Neural cell (in vitro differentiated cells): ENCODE data around the gene LAGE3.

Source experiments
- POLR2AphosphoS5 ChIP-seq: IDR thresholded peaks from 2 replicates; pipeline ENCODE4 v1.6.1; 2012
- TAF1 ChIP-seq: IDR thresholded peaks from 2 replicates; pipeline ENCODE4 v1.6.1; 2012; ENCODE audit warnings: low read depth
- TF ChIP-seq, protein P1 (sequence below): fragments of 450-650 bp; IDR thresholded peaks from 2 replicates; pipeline ENCODE4 v1.5.1; 2014; ENCODE audit warnings: antibody characterized with exemption, mild to moderate bottlenecking, moderate library complexity; ENCODE audit not compliant: poor library complexity, severe bottlenecking
- TF ChIP-seq, protein P2 (sequence below): IDR thresholded peaks from 2 replicates; pipeline ENCODE4 v1.6.1; 2012; ENCODE audit warnings: borderline replicate concordance

DNA sequence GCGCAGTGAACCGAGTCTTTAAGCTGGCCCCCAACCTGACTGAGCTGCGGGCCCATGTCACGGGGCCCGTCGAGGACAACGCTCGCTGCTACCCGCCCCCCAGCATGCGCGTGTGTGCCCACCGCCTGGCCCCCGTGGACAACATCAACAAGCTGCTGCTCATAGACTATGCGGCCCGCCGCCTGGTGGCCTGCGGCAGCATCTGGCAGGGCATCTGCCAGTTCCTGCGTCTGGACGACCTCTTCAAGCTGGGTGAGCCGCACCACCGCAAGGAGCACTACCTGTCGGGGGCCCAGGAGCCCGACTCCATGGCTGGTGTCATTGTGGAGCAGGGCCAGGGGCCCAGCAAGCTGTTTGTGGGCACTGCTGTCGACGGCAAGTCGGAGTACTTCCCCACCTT is 18.8 kb downstream of the LAGE3 start:
- TF ChIP-seq, protein P1, sequence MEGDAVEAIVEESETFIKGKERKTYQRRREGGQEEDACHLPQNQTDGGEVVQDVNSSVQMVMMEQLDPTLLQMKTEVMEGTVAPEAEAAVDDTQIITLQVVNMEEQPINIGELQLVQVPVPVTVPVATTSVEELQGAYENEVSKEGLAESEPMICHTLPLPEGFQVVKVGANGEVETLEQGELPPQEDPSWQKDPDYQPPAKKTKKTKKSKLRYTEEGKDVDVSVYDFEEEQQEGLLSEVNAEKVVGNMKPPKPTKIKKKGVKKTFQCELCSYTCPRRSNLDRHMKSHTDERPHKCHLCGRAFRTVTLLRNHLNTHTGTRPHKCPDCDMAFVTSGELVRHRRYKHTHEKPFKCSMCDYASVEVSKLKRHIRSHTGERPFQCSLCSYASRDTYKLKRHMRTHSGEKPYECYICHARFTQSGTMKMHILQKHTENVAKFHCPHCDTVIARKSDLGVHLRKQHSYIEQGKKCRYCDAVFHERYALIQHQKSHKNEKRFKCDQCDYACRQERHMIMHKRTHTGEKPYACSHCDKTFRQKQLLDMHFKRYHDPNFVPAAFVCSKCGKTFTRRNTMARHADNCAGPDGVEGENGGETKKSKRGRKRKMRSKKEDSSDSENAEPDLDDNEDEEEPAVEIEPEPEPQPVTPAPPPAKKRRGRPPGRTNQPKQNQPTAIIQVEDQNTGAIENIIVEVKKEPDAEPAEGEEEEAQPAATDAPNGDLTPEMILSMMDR = no peak
- TF ChIP-seq, protein P2, sequence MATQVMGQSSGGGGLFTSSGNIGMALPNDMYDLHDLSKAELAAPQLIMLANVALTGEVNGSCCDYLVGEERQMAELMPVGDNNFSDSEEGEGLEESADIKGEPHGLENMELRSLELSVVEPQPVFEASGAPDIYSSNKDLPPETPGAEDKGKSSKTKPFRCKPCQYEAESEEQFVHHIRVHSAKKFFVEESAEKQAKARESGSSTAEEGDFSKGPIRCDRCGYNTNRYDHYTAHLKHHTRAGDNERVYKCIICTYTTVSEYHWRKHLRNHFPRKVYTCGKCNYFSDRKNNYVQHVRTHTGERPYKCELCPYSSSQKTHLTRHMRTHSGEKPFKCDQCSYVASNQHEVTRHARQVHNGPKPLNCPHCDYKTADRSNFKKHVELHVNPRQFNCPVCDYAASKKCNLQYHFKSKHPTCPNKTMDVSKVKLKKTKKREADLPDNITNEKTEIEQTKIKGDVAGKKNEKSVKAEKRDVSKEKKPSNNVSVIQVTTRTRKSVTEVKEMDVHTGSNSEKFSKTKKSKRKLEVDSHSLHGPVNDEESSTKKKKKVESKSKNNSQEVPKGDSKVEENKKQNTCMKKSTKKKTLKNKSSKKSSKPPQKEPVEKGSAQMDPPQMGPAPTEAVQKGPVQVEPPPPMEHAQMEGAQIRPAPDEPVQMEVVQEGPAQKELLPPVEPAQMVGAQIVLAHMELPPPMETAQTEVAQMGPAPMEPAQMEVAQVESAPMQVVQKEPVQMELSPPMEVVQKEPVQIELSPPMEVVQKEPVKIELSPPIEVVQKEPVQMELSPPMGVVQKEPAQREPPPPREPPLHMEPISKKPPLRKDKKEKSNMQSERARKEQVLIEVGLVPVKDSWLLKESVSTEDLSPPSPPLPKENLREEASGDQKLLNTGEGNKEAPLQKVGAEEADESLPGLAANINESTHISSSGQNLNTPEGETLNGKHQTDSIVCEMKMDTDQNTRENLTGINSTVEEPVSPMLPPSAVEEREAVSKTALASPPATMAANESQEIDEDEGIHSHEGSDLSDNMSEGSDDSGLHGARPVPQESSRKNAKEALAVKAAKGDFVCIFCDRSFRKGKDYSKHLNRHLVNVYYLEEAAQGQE = no peak
- TF ChIP-seq POLR2AphosphoS5 (no peak), TAF1 (no peak)
